ENCODE data around the gene WDR48. TPM values are rescaled to one million over a fixed set of nuclear protein-coding genes. Genes with fewer than 3 reads are reported as not detected.

Gene WDR48
- total and polyA plus RNA-seq, 9 donors, result 20.7 to 55.5 (median 38.2) TPM

- TF ChIP-seq POLR2A (IDR thresholded peaks at IDR 0.05), result no peak
- no peak for TF ChIP-seq EP300 (IDR thresholded peaks at IDR 0.05)
- TF ChIP-seq CTCF (IDR thresholded peaks at IDR 0.05), result no peak
- no peaks in the 10 kb centered on the region for H3K36me3 ChIP-seq
- no peak for DNase-seq
- intact Hi-C loops (cut with DNase I), result no loop called here
- H3K4me1 ChIP-seq (ENCODE audit: insufficient read depth), result peaks cover 2% of the 10 kb centered on the region
- WGBS, 3 donors, result 12 to 28% (median 12%) methylated on average over 3 of the region's 3 CpGs
- no peaks in the 10 kb centered on the region for H3K27me3 ChIP-seq
- peak overlapping the region in 1 of 2 donors; percentile 15 for H3K27ac ChIP-seq
- H3K4me3 ChIP-seq, result no peak overlapping the region
- no peaks in the 10 kb centered on the region for H3K9me3 ChIP-seq
These were observed 37.1 kb downstream of the WDR48 start for GRCh38 chr3:39088889-39089288.

GRCh38 chr3:39090922-39091321 is 39.1 kb downstream of the WDR48 start:
- H3K27me3 ChIP-seq, result no peaks in the 10 kb centered on the region
- H3K36me3 ChIP-seq, result no peaks in the 10 kb centered on the region
- H3K9me3 ChIP-seq, result no peaks in the 10 kb centered on the region
- TF ChIP-seq POLR2A (IDR thresholded peaks at IDR 0.05), result no peak
- TF ChIP-seq CTCF (IDR thresholded peaks at IDR 0.05), result no peak
- no peak for TF ChIP-seq EP300 (IDR thresholded peaks at IDR 0.05)
- WGBS, 3 donors, result 89 to 96% (median 92%) methylated on average over 2 of the region's 2 CpGs
- H3K4me1 ChIP-seq (ENCODE audit: insufficient read depth), result peaks cover 5% of the 10 kb centered on the region
- H3K27ac ChIP-seq, result no peak overlapping the region
- DNase-seq, result no peak
- no peak overlapping the region for H3K4me3 ChIP-seq
- intact Hi-C loops (cut with DNase I), result no loop called here

- WGBS, 3 donors, result 33 to 47% (median 37%) methylated on average over 7 of the region's 7 CpGs
- DNase-seq, result no peak
- no peaks in the 10 kb centered on the region for H3K36me3 ChIP-seq
- H3K27me3 ChIP-seq, result no peaks in the 10 kb centered on the region
- H3K9me3 ChIP-seq, result no peaks in the 10 kb centered on the region
- peaks cover 4% of the 10 kb centered on the region for H3K4me1 ChIP-seq (ENCODE audit: insufficient read depth)
- peak overlapping the region in 1 of 2 donors; percentile 23 for H3K27ac ChIP-seq
- TF ChIP-seq EP300 (IDR thresholded peaks at IDR 0.05) (no peak), POLR2A (IDR thresholded peaks at IDR 0.05) (no peak), CTCF (IDR thresholded peaks at IDR 0.05) (no peak)
- H3K4me3 ChIP-seq, result no peak overlapping the region
- intact Hi-C loops (cut with DNase I), result no loop called here
These were observed 43.2 kb downstream of the WDR48 start for GRCh38 chr3:39094851-39095677.

- no peaks in the 10 kb centered on the region for H3K9me3 ChIP-seq
- H3K4me1 ChIP-seq (ENCODE audit: insufficient read depth), result peaks cover 4% of the 10 kb centered on the region
- no peaks in the 10 kb centered on the region for H3K27me3 ChIP-seq
- intact Hi-C loops (cut with DNase I), result no loop called here
- peak overlapping the region in 1 of 2 donors; percentile 23 for H3K27ac ChIP-seq
- no peak overlapping the region for H3K4me3 ChIP-seq
- H3K36me3 ChIP-seq, result no peaks in the 10 kb centered on the region
- 9 to 19% (median 10%) methylated on average over 3 of the region's 3 CpGs for WGBS, 3 donors
- DNase-seq, result no peak
- TF ChIP-seq CTCF (IDR thresholded peaks at IDR 0.05) (no peak), EP300 (IDR thresholded peaks at IDR 0.05) (no peak), POLR2A (IDR thresholded peaks at IDR 0.05) (no peak)
These were observed 44.0 kb downstream of the WDR48 start for GRCh38 chr3:39095778-39096177.

All from ovary (tissue), 9 donors.